Loucy (cell line): ENCODE data around the gene SH3PXD2A.

Experiments used
- CTCF ChIP-seq: fragments of 200-600 bp; sonication (generic); conservative IDR thresholded peaks from 2 replicates; pipeline ENCODE4 v1.5.1; 2014; ENCODE audit warnings: mild to moderate bottlenecking, antibody characterized with exemption, low read length
- EZH2phosphoT487 ChIP-seq: fragments of 200-600 bp; IDR thresholded peaks from 2 replicates; pipeline ENCODE4 v1.6.1; 2018; ENCODE audit warnings: antibody characterized with exemption, mild to moderate bottlenecking, moderate library complexity, borderline replicate concordance

DNA sequence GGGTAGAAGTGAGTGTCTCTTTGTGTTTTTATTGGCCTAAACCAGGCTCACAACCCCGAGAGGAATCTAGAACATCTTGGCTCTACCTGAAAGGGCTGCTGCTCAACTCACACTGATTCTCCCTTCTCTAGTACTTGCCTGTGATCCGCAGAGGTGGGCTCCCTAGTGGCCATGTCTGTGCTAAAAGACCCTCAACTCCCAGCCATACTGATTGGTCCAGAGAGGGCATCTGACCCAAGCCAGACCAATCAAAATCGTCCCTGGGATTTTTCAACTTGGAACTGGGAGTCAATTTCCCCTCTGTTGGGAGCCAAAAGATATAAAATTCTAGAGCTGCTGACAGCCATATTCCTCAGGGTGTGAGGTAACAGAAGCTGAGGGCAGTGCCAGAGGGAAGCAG, 55.3 kb downstream of the SH3PXD2A start:
- TF ChIP-seq CTCF (no peak), EZH2phosphoT487 (no peak)
